Neural cell (in vitro differentiated cells): ENCODE data around the gene CTXND1.

Experiments
- CTCF ChIP-seq: fragments of 450-650 bp; IDR thresholded peaks from 2 replicates; pipeline ENCODE4 v1.5.1; 2014; ENCODE audit warnings: antibody characterized with exemption, mild to moderate bottlenecking, moderate library complexity; ENCODE audit not compliant: poor library complexity, severe bottlenecking
- RAD21 ChIP-seq: fragments of 450-650 bp; conservative IDR thresholded peaks from 2 replicates; pipeline ENCODE4 v1.6.1; 2014; ENCODE audit warnings: antibody characterized with exemption, mild to moderate bottlenecking, moderate library complexity

- no peak for TF ChIP-seq RAD21
- TF ChIP-seq CTCF, result no peak
Observed at GRCh38 chr15:80208758-80209734, 43.0 kb downstream of the CTXND1 start.
